ENCODE measurements around the gene LASP1.
"Not testable (repeated sequence)": the region's sequence is repeated elsewhere in the genome, so short reads cannot be mapped to it uniquely, and the experiment has no call there.

The LASP1 gene

DNA sequence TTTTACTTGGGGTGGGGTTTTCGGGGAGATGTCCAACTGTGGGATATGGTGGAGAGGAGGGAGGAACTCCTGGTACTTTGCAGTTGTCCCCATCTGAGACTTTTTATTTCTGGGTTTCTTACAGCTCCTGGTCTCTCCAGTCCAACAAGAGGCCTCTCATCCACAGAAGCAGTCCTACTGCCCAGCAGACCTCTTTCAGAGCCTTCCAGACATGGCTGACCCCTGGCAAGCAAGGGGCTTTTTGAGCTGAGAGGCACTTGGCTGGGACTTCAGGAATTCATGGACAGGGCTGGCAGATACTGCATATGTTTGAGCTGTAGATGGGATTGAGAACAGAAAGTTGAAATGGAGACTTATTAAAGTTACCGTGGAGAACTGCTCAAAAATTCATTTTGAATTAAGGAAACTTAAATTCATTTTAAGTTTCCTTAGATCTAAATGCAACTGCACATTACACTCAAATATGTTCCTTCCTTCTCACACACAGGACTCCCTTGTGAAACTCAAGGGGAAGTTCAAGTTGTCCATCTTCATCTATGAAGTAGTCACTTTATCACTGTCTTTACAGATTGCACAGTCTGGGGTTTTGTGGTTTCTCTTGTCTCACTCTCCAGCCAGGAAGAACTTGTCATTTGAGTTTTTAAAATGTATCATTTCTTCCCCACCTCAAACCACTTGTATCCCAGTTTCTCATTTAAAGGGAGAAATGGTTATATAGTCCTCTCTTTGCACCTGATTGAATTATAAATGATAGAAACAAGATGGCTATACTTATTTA, 56.6 kb downstream of the LASP1 start:
- Histone ChIP-seq H3K27ac (ENCODE audit: insufficient read depth, low read length, poor library complexity, severe bottlenecking) (no peak overlapping the region), H3K27me3 (replicated peaks; ENCODE audit: control insufficient read depth, insufficient read depth, low read length, poor library complexity, severe bottlenecking) (no peaks in the 10 kb centered on the region), H3K4me1 (ENCODE audit: control insufficient read depth, insufficient read depth, low read length, poor library complexity, severe bottlenecking) (peaks cover 5% of the 10 kb centered on the region), H3K4me3 (ENCODE audit: insufficient read depth, low read depth, low read length, poor library complexity, severe bottlenecking) (no peak overlapping the region), H3K9me3 (ENCODE audit: control insufficient read depth, low read length) (no peaks in the 10 kb centered on the region), H3K36me3 (ENCODE audit: control insufficient read depth, insufficient read depth, low read length) (no peaks in the 10 kb centered on the region)
- DNase-seq = no peak

DNA sequence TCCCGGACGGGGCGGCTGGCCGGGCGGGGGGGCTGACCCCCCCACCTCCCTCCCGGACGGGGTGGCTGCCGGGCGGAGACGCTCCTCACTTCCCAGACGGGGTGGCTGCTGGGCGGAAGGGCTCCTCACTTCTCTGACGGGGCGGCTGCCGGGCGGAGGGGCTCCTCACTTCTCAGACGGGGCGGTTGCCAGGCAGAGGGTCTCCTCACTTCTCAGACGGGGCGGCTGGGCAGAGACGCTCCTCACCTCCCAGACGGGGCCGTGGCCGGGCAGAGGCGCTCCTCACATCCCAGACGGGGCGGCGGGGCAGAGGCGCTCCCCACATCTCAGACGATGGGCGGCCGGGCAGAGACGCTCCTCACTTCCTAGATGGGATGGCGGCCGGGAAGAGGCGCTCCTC, 60.9 kb downstream of the LASP1 start:
- not testable (repeated sequence) for H3K27me3 ChIP-seq (replicated peaks; ENCODE audit: control insufficient read depth, insufficient read depth, low read length, poor library complexity, severe bottlenecking); H3K36me3 ChIP-seq (ENCODE audit: control insufficient read depth, insufficient read depth, low read length); H3K4me3 ChIP-seq (ENCODE audit: insufficient read depth, low read depth, low read length, poor library complexity, severe bottlenecking); H3K9me3 ChIP-seq (ENCODE audit: control insufficient read depth, low read length); H3K27ac ChIP-seq (ENCODE audit: insufficient read depth, low read length, poor library complexity, severe bottlenecking); DNase-seq; H3K4me1 ChIP-seq (ENCODE audit: control insufficient read depth, insufficient read depth, low read length, poor library complexity, severe bottlenecking)

DNA sequence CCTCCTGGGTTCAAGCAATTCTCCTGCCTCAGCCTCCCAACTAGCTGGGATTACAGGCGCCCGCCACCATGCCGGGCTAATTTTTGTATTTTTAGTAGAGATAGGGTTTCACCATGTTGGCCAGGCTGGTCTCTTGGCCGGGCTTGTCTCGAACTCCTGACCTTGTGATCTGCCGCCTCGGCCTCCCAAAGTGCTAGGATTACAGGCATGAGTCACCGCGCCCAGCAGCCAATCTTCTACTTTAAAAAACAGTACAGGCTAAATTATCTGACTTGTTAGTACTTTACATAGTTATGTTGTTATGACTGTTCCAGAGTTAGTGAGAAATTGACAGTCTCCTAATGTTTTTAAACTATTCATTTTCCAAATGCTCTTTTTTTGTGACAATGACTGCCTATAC, 64.1 kb downstream of the LASP1 start:
- H3K36me3 ChIP-seq (ENCODE audit: control insufficient read depth, insufficient read depth, low read length); H3K27ac ChIP-seq (ENCODE audit: insufficient read depth, low read length, poor library complexity, severe bottlenecking); H3K4me3 ChIP-seq (ENCODE audit: insufficient read depth, low read depth, low read length, poor library complexity, severe bottlenecking); DNase-seq; H3K9me3 ChIP-seq (ENCODE audit: control insufficient read depth, low read length); H3K27me3 ChIP-seq (replicated peaks; ENCODE audit: control insufficient read depth, insufficient read depth, low read length, poor library complexity, severe bottlenecking); H3K4me1 ChIP-seq (ENCODE audit: control insufficient read depth, insufficient read depth, low read length, poor library complexity, severe bottlenecking): not testable (repeated sequence)

DNA sequence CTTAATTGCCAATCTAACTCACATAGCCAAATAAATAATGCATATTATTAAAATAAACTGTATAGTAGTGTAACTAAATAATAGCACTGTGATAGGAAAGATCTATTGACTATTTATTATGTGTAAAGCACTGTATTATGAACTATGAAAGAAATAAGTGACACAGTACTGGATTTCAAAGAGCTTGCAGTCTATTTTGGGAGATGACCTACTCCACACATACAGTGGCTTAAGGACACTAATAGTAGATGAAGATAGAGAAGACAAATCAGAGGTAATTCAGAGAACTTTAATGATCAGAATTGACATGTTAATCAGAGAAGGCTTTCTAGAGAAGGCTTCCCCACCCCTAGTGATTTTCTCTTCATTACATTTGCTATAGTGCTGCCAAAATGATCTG, 70.1 kb downstream of the LASP1 start:
- no peaks in the 10 kb centered on the region for H3K27me3 ChIP-seq (replicated peaks; ENCODE audit: control insufficient read depth, insufficient read depth, low read length, poor library complexity, severe bottlenecking)
- DNase-seq = no peak
- no peak overlapping the region for H3K27ac ChIP-seq (ENCODE audit: insufficient read depth, low read length, poor library complexity, severe bottlenecking)
- H3K4me3 ChIP-seq (ENCODE audit: insufficient read depth, low read depth, low read length, poor library complexity, severe bottlenecking) = no peak overlapping the region
- no peaks in the 10 kb centered on the region for H3K9me3 ChIP-seq (ENCODE audit: control insufficient read depth, low read length)
- no peaks in the 10 kb centered on the region for H3K4me1 ChIP-seq (ENCODE audit: control insufficient read depth, insufficient read depth, low read length, poor library complexity, severe bottlenecking)
- H3K36me3 ChIP-seq (ENCODE audit: control insufficient read depth, insufficient read depth, low read length) = no peaks in the 10 kb centered on the region

DNA sequence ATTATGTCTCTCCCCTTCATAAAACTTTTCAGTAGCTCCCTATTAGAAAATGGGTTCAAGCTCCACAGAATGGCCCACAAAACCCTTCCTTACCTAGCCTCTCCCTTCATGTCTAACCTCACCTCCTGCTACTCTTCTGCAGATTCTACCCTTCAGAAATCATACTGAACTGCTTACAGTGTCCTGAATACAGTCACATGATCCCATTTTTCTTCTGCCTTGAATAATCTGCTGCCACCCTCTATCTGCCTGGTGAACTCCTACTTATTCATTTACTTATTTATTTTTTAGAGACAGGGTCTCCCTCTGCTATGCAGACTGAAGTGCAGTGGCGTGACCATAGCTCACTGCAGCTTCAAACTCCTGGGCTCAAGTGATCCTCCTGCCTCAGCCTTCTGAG, 70.5 kb downstream of the LASP1 start:
- Histone ChIP-seq H3K27ac (ENCODE audit: insufficient read depth, low read length, poor library complexity, severe bottlenecking) (no peak overlapping the region), H3K4me1 (ENCODE audit: control insufficient read depth, insufficient read depth, low read length, poor library complexity, severe bottlenecking) (no peaks in the 10 kb centered on the region), H3K27me3 (replicated peaks; ENCODE audit: control insufficient read depth, insufficient read depth, low read length, poor library complexity, severe bottlenecking) (no peaks in the 10 kb centered on the region), H3K9me3 (ENCODE audit: control insufficient read depth, low read length) (no peaks in the 10 kb centered on the region), H3K4me3 (ENCODE audit: insufficient read depth, low read depth, low read length, poor library complexity, severe bottlenecking) (no peak overlapping the region), H3K36me3 (ENCODE audit: control insufficient read depth, insufficient read depth, low read length) (no peaks in the 10 kb centered on the region)
- no peak for DNase-seq

DNA sequence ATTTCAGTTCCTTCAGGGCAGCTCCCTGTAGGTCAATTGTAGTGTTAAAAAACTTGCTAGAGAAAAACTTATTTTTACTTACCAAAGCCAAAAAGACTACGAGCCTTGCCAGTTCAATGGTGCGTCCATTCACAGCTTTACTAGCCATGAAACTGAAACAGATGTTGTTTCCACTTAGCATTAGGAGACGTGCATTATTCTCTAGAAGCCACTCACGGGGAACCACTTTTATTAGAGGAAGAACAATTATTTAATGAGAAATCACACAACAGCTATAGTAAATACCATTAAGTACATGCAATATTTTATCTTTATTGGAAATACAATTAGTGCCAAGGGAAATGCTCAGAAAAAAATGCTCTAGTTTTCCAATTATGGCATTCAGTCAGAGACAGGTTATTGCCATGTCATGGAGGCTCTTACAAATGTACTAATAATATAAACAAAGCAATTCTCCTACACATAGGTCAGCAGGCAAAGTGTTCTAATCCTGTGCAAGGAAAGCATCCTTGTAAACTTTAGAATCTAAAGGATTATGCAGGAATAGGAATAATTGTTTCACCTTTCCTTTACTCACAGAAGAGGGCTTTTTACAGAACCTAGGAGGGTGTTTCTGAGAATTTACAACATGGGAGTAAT, 73.0 kb downstream of the LASP1 start:
- Histone ChIP-seq H3K36me3 (ENCODE audit: control insufficient read depth, insufficient read depth, low read length) (no peaks in the 10 kb centered on the region), H3K4me1 (ENCODE audit: control insufficient read depth, insufficient read depth, low read length, poor library complexity, severe bottlenecking) (no peaks in the 10 kb centered on the region), H3K27me3 (replicated peaks; ENCODE audit: control insufficient read depth, insufficient read depth, low read length, poor library complexity, severe bottlenecking) (no peaks in the 10 kb centered on the region), H3K9me3 (ENCODE audit: control insufficient read depth, low read length) (no peaks in the 10 kb centered on the region), H3K4me3 (ENCODE audit: insufficient read depth, low read depth, low read length, poor library complexity, severe bottlenecking) (no peak overlapping the region), H3K27ac (ENCODE audit: insufficient read depth, low read length, poor library complexity, severe bottlenecking) (no peak overlapping the region)
- DNase-seq = no peak

DNA sequence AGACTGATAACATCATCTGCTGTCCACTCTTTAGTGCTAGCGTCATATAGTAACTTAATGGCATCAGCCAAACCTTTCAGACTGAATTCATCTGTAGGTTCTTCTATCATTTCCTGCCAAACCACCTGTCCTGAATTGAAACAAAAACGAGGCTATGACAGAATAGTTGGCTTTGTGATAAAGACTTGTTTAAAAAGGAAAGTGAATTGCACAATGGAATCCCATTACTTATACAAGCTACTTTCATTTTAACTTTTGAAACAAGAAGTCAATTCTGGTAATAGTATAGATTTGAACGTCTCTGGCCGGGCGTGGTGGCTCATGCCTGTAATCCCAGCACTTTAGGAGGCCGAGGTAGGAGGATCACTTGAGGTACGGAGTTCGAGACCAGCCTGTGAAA, 73.7 kb downstream of the LASP1 start:
- no peaks in the 10 kb centered on the region for H3K9me3 ChIP-seq (ENCODE audit: control insufficient read depth, low read length)
- no peak overlapping the region for H3K4me3 ChIP-seq (ENCODE audit: insufficient read depth, low read depth, low read length, poor library complexity, severe bottlenecking)
- no peaks in the 10 kb centered on the region for H3K27me3 ChIP-seq (replicated peaks; ENCODE audit: control insufficient read depth, insufficient read depth, low read length, poor library complexity, severe bottlenecking)
- no peaks in the 10 kb centered on the region for H3K36me3 ChIP-seq (ENCODE audit: control insufficient read depth, insufficient read depth, low read length)
- no peak overlapping the region for H3K27ac ChIP-seq (ENCODE audit: insufficient read depth, low read length, poor library complexity, severe bottlenecking)
- no peak for DNase-seq
- H3K4me1 ChIP-seq (ENCODE audit: control insufficient read depth, insufficient read depth, low read length, poor library complexity, severe bottlenecking) = no peaks in the 10 kb centered on the region

DNA sequence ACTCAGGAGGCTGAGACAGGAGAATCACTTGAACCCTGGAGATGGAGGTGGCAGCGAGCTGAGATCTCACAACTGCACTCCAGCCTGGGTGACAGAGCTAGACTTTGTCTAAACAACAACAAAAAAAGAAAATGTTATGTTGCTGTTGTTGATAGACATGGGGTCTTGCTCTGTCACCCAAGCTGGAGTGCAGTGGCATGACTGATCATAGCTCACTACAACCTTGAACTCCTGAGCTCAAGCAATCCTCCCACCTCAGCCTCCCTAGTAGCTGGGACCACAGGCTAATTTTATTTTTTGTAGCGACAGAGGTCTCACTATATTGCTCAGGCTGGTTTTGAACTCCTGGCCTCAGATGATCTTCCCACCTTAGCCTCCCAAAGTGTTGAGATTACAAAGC, 77.3 kb downstream of the LASP1 start:
- Histone ChIP-seq H3K4me1 (ENCODE audit: control insufficient read depth, insufficient read depth, low read length, poor library complexity, severe bottlenecking) (no peaks in the 10 kb centered on the region), H3K9me3 (ENCODE audit: control insufficient read depth, low read length) (no peaks in the 10 kb centered on the region), H3K36me3 (ENCODE audit: control insufficient read depth, insufficient read depth, low read length) (no peaks in the 10 kb centered on the region), H3K27ac (ENCODE audit: insufficient read depth, low read length, poor library complexity, severe bottlenecking) (no peak overlapping the region), H3K4me3 (ENCODE audit: insufficient read depth, low read depth, low read length, poor library complexity, severe bottlenecking) (no peak overlapping the region), H3K27me3 (replicated peaks; ENCODE audit: control insufficient read depth, insufficient read depth, low read length, poor library complexity, severe bottlenecking) (no peaks in the 10 kb centered on the region)
- no peak for DNase-seq

DNA sequence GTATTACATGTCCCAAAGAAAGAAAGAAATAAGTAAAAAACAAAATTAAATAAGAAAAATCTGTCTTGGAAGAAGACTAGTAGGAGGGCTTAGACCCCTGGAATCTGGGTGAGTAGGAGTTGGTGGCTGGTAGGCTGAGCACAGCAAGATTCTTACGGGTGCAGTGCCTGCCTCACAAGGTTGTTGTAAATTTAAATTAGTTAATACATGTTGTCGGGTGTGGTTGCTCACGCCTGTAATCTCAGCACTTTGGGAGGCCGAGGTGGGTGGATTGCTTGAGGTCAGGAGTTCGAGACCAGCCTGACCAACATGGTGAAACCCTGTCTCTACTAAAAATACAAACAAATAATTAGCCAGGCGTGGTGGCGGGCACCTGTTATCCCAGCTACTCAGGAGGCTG, 83.9 kb downstream of the LASP1 start:
- H3K4me1 ChIP-seq (ENCODE audit: control insufficient read depth, insufficient read depth, low read length, poor library complexity, severe bottlenecking); H3K27ac ChIP-seq (ENCODE audit: insufficient read depth, low read length, poor library complexity, severe bottlenecking); DNase-seq; H3K9me3 ChIP-seq (ENCODE audit: control insufficient read depth, low read length); H3K36me3 ChIP-seq (ENCODE audit: control insufficient read depth, insufficient read depth, low read length); H3K4me3 ChIP-seq (ENCODE audit: insufficient read depth, low read depth, low read length, poor library complexity, severe bottlenecking); H3K27me3 ChIP-seq (replicated peaks; ENCODE audit: control insufficient read depth, insufficient read depth, low read length, poor library complexity, severe bottlenecking): not testable (repeated sequence)

DNA sequence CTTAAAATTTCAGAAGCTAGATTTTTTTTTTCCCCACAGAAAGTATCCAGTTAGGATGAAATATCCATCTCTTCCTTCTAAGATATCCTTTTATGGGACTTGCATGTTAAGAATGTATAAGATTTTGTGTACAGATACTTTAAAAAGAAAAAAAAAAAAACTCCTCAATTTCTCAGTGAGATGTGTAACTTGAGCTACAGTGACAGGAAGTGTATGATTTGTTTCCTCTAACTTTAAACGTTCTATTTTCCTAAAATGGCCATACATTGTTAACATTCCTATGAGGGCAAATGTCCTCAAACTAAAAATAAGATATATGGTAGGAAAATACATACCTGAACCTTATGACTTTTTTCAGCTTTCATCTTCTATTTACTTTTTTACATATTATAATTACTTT, 88.5 kb downstream of the LASP1 start:
- Histone ChIP-seq H3K4me3 (ENCODE audit: insufficient read depth, low read depth, low read length, poor library complexity, severe bottlenecking) (no peak overlapping the region), H3K27me3 (replicated peaks; ENCODE audit: control insufficient read depth, insufficient read depth, low read length, poor library complexity, severe bottlenecking) (no peaks in the 10 kb centered on the region), H3K36me3 (ENCODE audit: control insufficient read depth, insufficient read depth, low read length) (no peaks in the 10 kb centered on the region), H3K9me3 (ENCODE audit: control insufficient read depth, low read length) (no peaks in the 10 kb centered on the region), H3K4me1 (ENCODE audit: control insufficient read depth, insufficient read depth, low read length, poor library complexity, severe bottlenecking) (no peaks in the 10 kb centered on the region), H3K27ac (ENCODE audit: insufficient read depth, low read length, poor library complexity, severe bottlenecking) (no peak overlapping the region)
- DNase-seq = no peak
